Colonic mucosa (tissue), 4 donors: Measurements from ENCODE around the gene KRT84. TPM values are rescaled to one million over a fixed set of nuclear protein-coding genes. Genes with fewer than 3 reads are reported as not detected.

ENCODE experiments used
- DNase-seq: peaks from one replicate; pipeline ENCODE4 v3.0.0-alpha.2; 2020
- H3K27ac ChIP-seq: fragments of 200-600 bp; one replicate; pipeline ENCODE4 v1.8.0; 2021
- H3K27me3 ChIP-seq: fragments of 200-600 bp; one replicate; pipeline ENCODE4 v1.8.0; 2021
- H3K36me3 ChIP-seq: fragments of 200-600 bp; one replicate; pipeline ENCODE4 v1.8.0; 2021
- H3K4me1 ChIP-seq: fragments of 200-600 bp; one replicate; pipeline ENCODE4 v1.8.0; 2021; ENCODE audit warnings: mild to moderate bottlenecking
- H3K4me3 ChIP-seq: fragments of 200-600 bp; one replicate; pipeline ENCODE4 v1.8.0; 2021
- H3K9ac ChIP-seq, 2 donors: one replicate each; pipeline ENCODE4 v1.7.0; 2013; ENCODE audit warnings: control low read depth in 2 of 2, low read depth in 2 of 2, low read length in 2 of 2
- H3K9me3 ChIP-seq: fragments of 200-600 bp; one replicate; pipeline ENCODE4 v1.8.0; 2021
- intact Hi-C: fragments of 100-400 bp; cut with DNase I; formaldehyde crosslinking; loops from one replicate; pipeline ENCODE4 v1.14.1; 2022
- total RNA-seq, 2 donors: library from RNA; stranded (reverse); fragmentation: NEBNext Ultra II Directional in 1 of 2; extraction: Animal tissue kit (Norgen Biotek cat#: 25700) in 1 of 2; gene quantifications; one replicate each; pipeline ENCODE4 v1.2.1, GENCODE V29; 2021
- TF ChIP-seq, protein P1 (sequence below): fragments of 200-600 bp; IDR thresholded peaks from one replicate; pipeline ENCODE4 v1.8.0; 2022; ENCODE audit warnings: antibody characterized with exemption, mild to moderate bottlenecking
- donor health status: healthy.
- donor health status: DM: no; HTN: no; CAD: no.
- donor health status: DM: no; HTN: no; CAD: no.

KRT84 gene
- total RNA-seq, 2 donors from 2014 or later, result not detected

GRCh38 chr12:52407918-52408317, 22.5 kb upstream of the KRT84 start:
- no peak for DNase-seq
- TF ChIP-seq, protein P1, sequence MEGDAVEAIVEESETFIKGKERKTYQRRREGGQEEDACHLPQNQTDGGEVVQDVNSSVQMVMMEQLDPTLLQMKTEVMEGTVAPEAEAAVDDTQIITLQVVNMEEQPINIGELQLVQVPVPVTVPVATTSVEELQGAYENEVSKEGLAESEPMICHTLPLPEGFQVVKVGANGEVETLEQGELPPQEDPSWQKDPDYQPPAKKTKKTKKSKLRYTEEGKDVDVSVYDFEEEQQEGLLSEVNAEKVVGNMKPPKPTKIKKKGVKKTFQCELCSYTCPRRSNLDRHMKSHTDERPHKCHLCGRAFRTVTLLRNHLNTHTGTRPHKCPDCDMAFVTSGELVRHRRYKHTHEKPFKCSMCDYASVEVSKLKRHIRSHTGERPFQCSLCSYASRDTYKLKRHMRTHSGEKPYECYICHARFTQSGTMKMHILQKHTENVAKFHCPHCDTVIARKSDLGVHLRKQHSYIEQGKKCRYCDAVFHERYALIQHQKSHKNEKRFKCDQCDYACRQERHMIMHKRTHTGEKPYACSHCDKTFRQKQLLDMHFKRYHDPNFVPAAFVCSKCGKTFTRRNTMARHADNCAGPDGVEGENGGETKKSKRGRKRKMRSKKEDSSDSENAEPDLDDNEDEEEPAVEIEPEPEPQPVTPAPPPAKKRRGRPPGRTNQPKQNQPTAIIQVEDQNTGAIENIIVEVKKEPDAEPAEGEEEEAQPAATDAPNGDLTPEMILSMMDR, result no peak
- Histone ChIP-seq H3K9me3 (no peaks in the 10 kb centered on the region), H3K4me3 (no peak overlapping the region), H3K36me3 (no peaks in the 10 kb centered on the region), H3K4me1 (no peaks in the 10 kb centered on the region), H3K9ac (no peak overlapping the region), H3K27me3 (no peaks in the 10 kb centered on the region), H3K27ac (no peak overlapping the region)
- intact Hi-C loops, result no loop called here

DNA sequence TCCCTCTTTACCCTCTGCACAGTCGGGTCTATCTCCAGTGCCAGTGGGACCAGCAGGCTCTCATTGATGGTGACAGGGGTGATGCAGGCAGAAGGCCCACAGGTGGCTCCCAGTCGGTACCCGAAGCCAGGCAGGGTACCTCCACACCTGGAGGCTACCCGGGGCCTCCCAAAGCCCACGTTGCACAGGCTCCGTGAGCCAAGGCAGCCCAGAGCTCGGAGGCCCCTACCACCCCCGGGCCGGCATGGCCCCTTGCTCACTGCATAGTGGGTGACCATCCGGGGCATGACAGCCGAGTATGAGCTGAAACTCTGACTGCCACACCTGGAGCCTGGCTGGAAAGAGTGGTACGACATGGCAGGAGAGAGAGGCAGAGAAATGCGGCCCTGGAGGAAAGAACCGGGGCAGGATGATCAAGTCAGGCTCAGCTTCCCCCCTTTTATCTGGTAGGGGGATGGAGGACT, 20.5 kb upstream of the KRT84 start, which contains the start of gene KRT82:
TSS of gene KRT82 (minus strand) at position 414 of the 464 bp plus-strand sequence. CDS start at position 356, 58 bp downstream.
- Histone ChIP-seq H3K4me1 (no peaks in the 10 kb centered on the region), H3K9me3 (no peaks in the 10 kb centered on the region), H3K9ac (no peak within 1 kb of the TSS), H3K27me3 (no peaks in the 10 kb centered on the region), H3K4me3 (no peak within 1 kb of the TSS), H3K27ac (no peak within 1 kb of the TSS), H3K36me3 (no peaks in the 10 kb centered on the region)
- TF ChIP-seq, protein P1, result no peak
- DNase-seq, result no peak
- intact Hi-C loops, result no loop called here

- Histone ChIP-seq H3K9ac (no peak overlapping the region), H3K9me3 (no peaks in the 10 kb centered on the region), H3K27me3 (no peaks in the 10 kb centered on the region), H3K36me3 (no peaks in the 10 kb centered on the region), H3K4me3 (no peak overlapping the region), H3K4me1 (no peaks in the 10 kb centered on the region), H3K27ac (no peak overlapping the region)
- no peak for DNase-seq
- TF ChIP-seq, protein P1, result no peak
- intact Hi-C loops, result no loop called here
These were observed 19.5 kb upstream of the KRT84 start for GRCh38 chr12:52404951-52405350.

GRCh38 chr12:52403561-52403960, 18.1 kb upstream of the KRT84 start:
- no peak overlapping the region for H3K9ac ChIP-seq
- H3K4me1 ChIP-seq, result no peaks in the 10 kb centered on the region
- H3K27me3 ChIP-seq, result no peaks in the 10 kb centered on the region
- TF ChIP-seq, protein P1, result no peak
- H3K9me3 ChIP-seq, result no peaks in the 10 kb centered on the region
- intact Hi-C loops, result no loop called here
- H3K36me3 ChIP-seq, result no peaks in the 10 kb centered on the region
- no peak for DNase-seq
- no peak overlapping the region for H3K27ac ChIP-seq
- no peak overlapping the region for H3K4me3 ChIP-seq

GRCh38 chr12:52402873-52403540, 17.6 kb upstream of the KRT84 start:
- Histone ChIP-seq H3K9ac (no peak overlapping the region), H3K27ac (no peak overlapping the region), H3K4me3 (no peak overlapping the region), H3K4me1 (no peaks in the 10 kb centered on the region), H3K27me3 (no peaks in the 10 kb centered on the region), H3K9me3 (no peaks in the 10 kb centered on the region), H3K36me3 (no peaks in the 10 kb centered on the region)
- no peak for DNase-seq
- TF ChIP-seq, protein P1, result no peak
- intact Hi-C loops, result no loop called here
